ENCODE results near the gene PRDM5. TPM values are rescaled to one million over a fixed set of nuclear protein-coding genes. Genes with fewer than 3 reads are reported as not detected.

Gene PRDM5
- polyA plus RNA-seq, 1 donor (not counting 4 experiments of a cell fraction or from before 2014, with no cell fraction given): 3.6 TPM

GRCh38 chr4:120856294-120856693 lies 66.2 kb downstream of the PRDM5 start:
- DNase-seq (ENCODE audit: low read depth, low spot score): no peak
- dilution Hi-C loops (cut with MboI; ENCODE audit: extremely low pct_ligation_motif_present, low sequenced_read_pairs): no loop called here

GRCh38 chr4:120855307-120856001 lies 67.1 kb downstream of the PRDM5 start:
- FAIRE-seq: no peak
- H3K4me1 ChIP-seq (ENCODE audit: control insufficient read depth, extremely low read depth, insufficient read depth, low read length): no peaks in the 10 kb centered on the region
- dilution Hi-C loops (cut with MboI; ENCODE audit: extremely low pct_ligation_motif_present, low sequenced_read_pairs): no loop called here

More at GRCh38 chr4:120856294-120856693, 66.2 kb downstream of the PRDM5 start:
- H3K4me1 ChIP-seq (ENCODE audit: control insufficient read depth, extremely low read depth, insufficient read depth, low read length): no peaks in the 10 kb centered on the region
- H3K36me3 ChIP-seq (ENCODE audit: control insufficient read depth in 2 of 2, extremely low read depth in 1 of 2, insufficient read depth in 2 of 2, low read length in 2 of 2): no peaks in the 10 kb centered on the region
- no peak overlapping the region for H3K9ac ChIP-seq (ENCODE audit: control insufficient read depth, extremely low read depth, insufficient read depth, low read length)
- FAIRE-seq: no peak
- no peaks in the 10 kb centered on the region for H4K20me1 ChIP-seq (ENCODE audit: control insufficient read depth, extremely low read depth, insufficient read depth, low read length)
- H3K9me1 ChIP-seq (ENCODE audit: control insufficient read depth, extremely low read depth, insufficient read depth, low read length): no peaks in the 10 kb centered on the region
- TF ChIP-seq EZH2 (IDR thresholded peaks at IDR 0.05; ENCODE audit: low read length) (no peak), CTCF (optimal IDR thresholded peaks at IDR 0.05 in 1 of 3, IDR thresholded peaks at IDR 0.05 in 1 of 3, conservative IDR thresholded peaks at IDR 0.05 in 1 of 3; ENCODE audit: extremely low read depth in 1 of 3, insufficient read depth in 2 of 3, low read length in 3 of 3) (no peak)
- no peak overlapping the region for H2AFZ ChIP-seq (ENCODE audit: control insufficient read depth, low read length)
- H3K27me3 ChIP-seq (ENCODE audit: control insufficient read depth, extremely low read depth, insufficient read depth, low read length): no peaks in the 10 kb centered on the region
- no peak overlapping the region for H3K4me3 ChIP-seq (ENCODE audit: control insufficient read depth in 2 of 3, extremely low read depth in 1 of 3, insufficient read depth in 2 of 3, low read depth in 1 of 3, low read length in 3 of 3)
- H3K9me3 ChIP-seq (ENCODE audit: control insufficient read depth, low read depth, low read length): no peaks in the 10 kb centered on the region
- H3K27ac ChIP-seq (ENCODE audit: control insufficient read depth, insufficient read depth, low read length): no peak overlapping the region
- no peak overlapping the region for H3K4me2 ChIP-seq (ENCODE audit: control insufficient read depth, extremely low read depth, insufficient read depth, low read depth, low read length)
- H3K79me2 ChIP-seq (ENCODE audit: control insufficient read depth, insufficient read depth, low read length): no peaks in the 10 kb centered on the region

More at GRCh38 chr4:120855307-120856001, 67.1 kb downstream of the PRDM5 start:
- no peaks in the 10 kb centered on the region for H3K9me3 ChIP-seq (ENCODE audit: control insufficient read depth, low read depth, low read length)
- TF ChIP-seq EZH2 (IDR thresholded peaks at IDR 0.05; ENCODE audit: low read length) (no peak), CTCF (optimal IDR thresholded peaks at IDR 0.05 in 1 of 3, IDR thresholded peaks at IDR 0.05 in 1 of 3, conservative IDR thresholded peaks at IDR 0.05 in 1 of 3; ENCODE audit: extremely low read depth in 1 of 3, insufficient read depth in 2 of 3, low read length in 3 of 3) (no peak)
- H3K27ac ChIP-seq (ENCODE audit: control insufficient read depth, insufficient read depth, low read length): no peak overlapping the region
- H4K20me1 ChIP-seq (ENCODE audit: control insufficient read depth, extremely low read depth, insufficient read depth, low read length): no peaks in the 10 kb centered on the region
- no peaks in the 10 kb centered on the region for H3K9me1 ChIP-seq (ENCODE audit: control insufficient read depth, extremely low read depth, insufficient read depth, low read length)
- no peak overlapping the region for H3K4me3 ChIP-seq (ENCODE audit: control insufficient read depth in 2 of 3, extremely low read depth in 1 of 3, insufficient read depth in 2 of 3, low read depth in 1 of 3, low read length in 3 of 3)
- H3K9ac ChIP-seq (ENCODE audit: control insufficient read depth, extremely low read depth, insufficient read depth, low read length): no peak overlapping the region
- H2AFZ ChIP-seq (ENCODE audit: control insufficient read depth, low read length): no peak overlapping the region
- no peaks in the 10 kb centered on the region for H3K27me3 ChIP-seq (ENCODE audit: control insufficient read depth, extremely low read depth, insufficient read depth, low read length)
- no peaks in the 10 kb centered on the region for H3K79me2 ChIP-seq (ENCODE audit: control insufficient read depth, insufficient read depth, low read length)
- no peak overlapping the region for H3K4me2 ChIP-seq (ENCODE audit: control insufficient read depth, extremely low read depth, insufficient read depth, low read depth, low read length)
- DNase-seq (ENCODE audit: low read depth, low spot score): no peak
- no peaks in the 10 kb centered on the region for H3K36me3 ChIP-seq (ENCODE audit: control insufficient read depth in 2 of 2, extremely low read depth in 1 of 2, insufficient read depth in 2 of 2, low read length in 2 of 2)

Measured in keratinocyte (primary cell).